Nephron (organoid): ENCODE results near the gene STX18.

ENCODE experiments used
- H3K27ac Mint-ChIP-seq, 3 experiments: 2 replicates each; pipeline ENCODE4 v1.8.0; 2020; ENCODE audit warnings: mixed read lengths in 3 of 3, mild to moderate bottlenecking in 2 of 3, moderate library complexity in 1 of 3
- H3K27me3 Mint-ChIP-seq: 2 replicates; pipeline ENCODE4 v1.8.0; 2021; ENCODE audit warnings: low read depth, mild to moderate bottlenecking, moderate library complexity, mixed read lengths
- H3K36me3 Mint-ChIP-seq: 2 replicates; pipeline ENCODE4 v1.8.0; 2020; ENCODE audit warnings: low read depth, mixed read lengths
- H3K4me1 Mint-ChIP-seq: 2 replicates; pipeline ENCODE4 v1.8.0; 2020; ENCODE audit warnings: mixed read lengths
- H3K4me3 Mint-ChIP-seq, 3 experiments: 2 replicates each; pipeline ENCODE4 v1.8.0; 2020; ENCODE audit warnings: mild to moderate bottlenecking in 3 of 3, mixed read lengths in 3 of 3, moderate library complexity in 2 of 3
- H3K9me3 Mint-ChIP-seq: 2 replicates; pipeline ENCODE4 v1.8.0; 2020; ENCODE audit warnings: mixed read lengths
- CTCF ChIP-seq, 3 experiments: fragments of 200-600 bp; sonication (generic); IDR thresholded peaks; one replicate each; pipeline ENCODE4 v1.5.0; 2021; ENCODE audit warnings: antibody characterized with exemption in 3 of 3; ENCODE audit not compliant: unreplicated experiment in 3 of 3

The STX18 gene

GRCh38 chr4:4411906-4412305, 129.9 kb downstream of the STX18 start:
- Mint-ChIP-seq H3K9me3 (no peaks in the 10 kb centered on the region), H3K27me3 (peaks cover 20% of the 10 kb centered on the region), H3K27ac (no peak overlapping the region), H3K36me3 (peaks cover 14% of the 10 kb centered on the region), H3K4me3 (no peak overlapping the region), H3K4me1 (peaks cover 13% of the 10 kb centered on the region)
- TF ChIP-seq CTCF (IDR thresholded peaks at IDR 0.05; ENCODE audit: unreplicated experiment in 3 of 3): no peak

GRCh38 chr4:4410271-4410670, 131.6 kb downstream of the STX18 start:
- peaks cover 13% of the 10 kb centered on the region for H3K4me1 Mint-ChIP-seq
- no peak overlapping the region for H3K4me3 Mint-ChIP-seq
- H3K9me3 Mint-ChIP-seq: no peaks in the 10 kb centered on the region
- no peak for TF ChIP-seq CTCF (IDR thresholded peaks at IDR 0.05; ENCODE audit: unreplicated experiment in 3 of 3)
- no peak overlapping the region for H3K27ac Mint-ChIP-seq
- peaks cover 3% of the 10 kb centered on the region for H3K36me3 Mint-ChIP-seq
- H3K27me3 Mint-ChIP-seq: peaks cover 20% of the 10 kb centered on the region

DNA sequence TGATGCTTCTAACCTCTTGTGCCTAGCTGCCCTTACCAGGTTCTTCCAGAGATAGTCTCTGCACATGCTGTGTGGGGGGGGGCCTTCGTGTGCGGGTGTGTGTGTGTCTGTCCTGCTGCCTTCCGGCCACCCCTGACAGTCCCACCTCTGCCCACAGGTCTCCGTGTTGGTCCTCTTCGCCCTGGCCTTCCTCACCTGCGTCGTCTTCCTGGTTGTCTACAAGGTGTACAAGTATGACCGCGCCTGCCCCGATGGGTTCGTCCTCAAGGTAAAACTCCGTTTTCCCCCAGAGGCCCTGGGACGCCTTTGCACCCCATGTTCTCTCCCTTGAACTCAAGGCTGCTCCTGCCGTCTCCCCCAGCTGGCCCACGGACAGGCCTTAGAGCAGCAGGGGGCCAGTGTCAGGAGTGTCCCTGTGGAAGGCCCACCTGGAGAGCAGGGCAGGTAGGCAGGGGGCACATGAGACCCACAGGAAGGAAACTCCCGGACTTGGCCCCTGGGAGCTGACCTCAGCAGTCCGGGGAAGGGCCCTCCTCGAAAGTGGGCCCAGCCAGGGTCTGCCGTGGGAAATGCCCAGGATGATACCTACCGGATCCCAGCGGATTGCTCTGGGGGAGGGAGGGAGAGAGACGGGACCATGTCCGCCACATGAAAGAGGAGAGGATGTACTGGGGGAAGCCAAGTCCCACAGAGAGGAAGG, 132.3 kb downstream of the STX18 start:
- H3K27me3 Mint-ChIP-seq: peaks cover 22% of the 10 kb centered on the region
- TF ChIP-seq CTCF (IDR thresholded peaks at IDR 0.05; ENCODE audit: unreplicated experiment in 3 of 3): no peak
- no peak overlapping the region for H3K27ac Mint-ChIP-seq
- H3K4me3 Mint-ChIP-seq: no peak overlapping the region
- H3K36me3 Mint-ChIP-seq: peaks cover 2% of the 10 kb centered on the region
- H3K9me3 Mint-ChIP-seq: no peaks in the 10 kb centered on the region
- peaks cover 13% of the 10 kb centered on the region for H3K4me1 Mint-ChIP-seq

DNA sequence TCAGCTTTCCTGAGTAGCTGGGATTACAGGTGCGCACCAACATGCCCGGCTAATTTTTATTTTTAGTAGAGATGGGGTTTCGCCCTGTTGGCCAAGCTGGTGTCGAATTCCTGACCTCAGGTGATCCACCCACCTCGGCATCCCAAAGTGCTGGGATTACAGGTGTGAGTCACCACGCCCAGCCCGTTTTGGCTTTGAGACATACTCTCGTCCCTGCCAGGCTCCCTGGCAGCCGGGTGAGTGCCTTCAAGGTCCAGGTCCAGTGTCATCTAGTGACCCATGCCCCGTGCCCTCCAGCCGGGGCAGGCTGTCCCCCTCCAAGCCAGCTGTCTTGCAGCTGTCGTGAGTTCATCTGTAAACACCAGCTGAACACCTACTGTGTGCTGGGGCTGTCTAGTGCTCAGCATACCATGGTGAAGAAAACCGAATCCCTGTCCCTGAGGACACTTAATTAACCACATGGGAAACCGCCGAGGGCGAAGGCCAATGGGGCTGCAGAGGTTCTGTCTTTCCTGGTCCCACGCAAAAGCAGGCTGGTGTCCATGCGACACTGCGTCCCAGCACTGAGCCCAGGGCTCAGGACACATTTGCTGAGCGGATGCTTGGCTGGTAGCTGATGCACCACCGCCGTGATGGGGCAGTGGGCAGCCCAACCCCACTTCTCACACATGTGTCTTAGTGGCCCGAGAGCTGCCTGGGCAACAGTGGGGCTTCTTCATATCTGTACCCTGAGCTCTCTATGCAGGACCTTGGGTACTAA, 133.1 kb downstream of the STX18 start:
- H3K4me1 Mint-ChIP-seq: peaks cover 13% of the 10 kb centered on the region
- no peak for TF ChIP-seq CTCF (IDR thresholded peaks at IDR 0.05; ENCODE audit: unreplicated experiment in 3 of 3)
- no peak overlapping the region for H3K4me3 Mint-ChIP-seq
- H3K27ac Mint-ChIP-seq: no peak overlapping the region
- H3K27me3 Mint-ChIP-seq: peaks cover 26% of the 10 kb centered on the region
- H3K9me3 Mint-ChIP-seq: no peaks in the 10 kb centered on the region
- H3K36me3 Mint-ChIP-seq: no peaks in the 10 kb centered on the region

- Mint-ChIP-seq H3K4me1 (peaks cover 8% of the 10 kb centered on the region), H3K9me3 (no peaks in the 10 kb centered on the region), H3K36me3 (no peaks in the 10 kb centered on the region), H3K27me3 (peaks cover 26% of the 10 kb centered on the region), H3K4me3 (no peak overlapping the region), H3K27ac (no peak overlapping the region)
- TF ChIP-seq CTCF (IDR thresholded peaks at IDR 0.05; ENCODE audit: unreplicated experiment in 3 of 3): no peak
Measured at GRCh38 chr4:4408132-4408523, 133.7 kb downstream of the STX18 start.
